HepG2 (cell line): Measurements from ENCODE around the gene PLPP3. TPM values are rescaled to one million over a fixed set of nuclear protein-coding genes. Genes with fewer than 3 reads are reported as not detected.
A peak's percentile ranks its signal among the peaks of the same experiment; 100 is the strongest.

Source experiments
- CBFB ChIP-seq: sonication (generic); formaldehyde crosslinking; IDR thresholded peaks from 2 replicates; pipeline ENCODE4 v1.4.0; 2020; ENCODE audit warnings: missing genetic modification reagents
- DMTF1 ChIP-seq: sonication (generic); formaldehyde crosslinking; IDR thresholded peaks from 2 replicates; pipeline ENCODE4 v1.4.0; 2020; ENCODE audit warnings: mild to moderate bottlenecking, missing genetic modification reagents
- HBP1 ChIP-seq: IDR thresholded peaks from 2 replicates; pipeline ENCODE4 v1.6.1; 2016; ENCODE audit warnings: low read depth, control low read depth
- KDM5B ChIP-seq: sonication (generic); formaldehyde crosslinking; IDR thresholded peaks from 2 replicates; pipeline ENCODE4 v1.4.0; 2020; ENCODE audit warnings: missing genetic modification reagents, mild to moderate bottlenecking, borderline replicate concordance
- NONO ChIP-seq, 2 experiments: fragments of 450-650 bp in 1 of 2; sonication (generic) in 1 of 2; formaldehyde crosslinking in 1 of 2; IDR thresholded peaks in 1 of 2; conservative IDR thresholded peaks in 1 of 2; 2 replicates each; pipeline versions ENCODE4 v1.6.1 to v1.8.0; 2017 to 2022; ENCODE audit warnings: mild to moderate bottlenecking in 1 of 2, missing genetic modification reagents in 1 of 2, moderate library complexity in 1 of 2
- SNAPC5 ChIP-seq: sonication (generic); formaldehyde crosslinking; IDR thresholded peaks from 2 replicates; pipeline ENCODE4 v1.8.1; 2023; ENCODE audit warnings: mild to moderate bottlenecking, missing genetic modification reagents, borderline replicate concordance
- TFE3 ChIP-seq: IDR thresholded peaks from 2 replicates; pipeline ENCODE4 v1.6.1; 2016
- ZBTB7B ChIP-seq: sonication (generic); formaldehyde crosslinking; IDR thresholded peaks from 2 replicates; pipeline ENCODE4 v1.4.0; 2020; ENCODE audit warnings: missing genetic modification reagents
- ZFP36 ChIP-seq: fragments of 150-350 bp; IDR thresholded peaks from 2 replicates; pipeline ENCODE4 v1.6.1; 2018; ENCODE audit warnings: borderline replicate concordance, low read length, low read depth; ENCODE audit not compliant: partially characterized antibody
- ZFP90 ChIP-seq: sonication (generic); formaldehyde crosslinking; IDR thresholded peaks from 2 replicates; pipeline ENCODE4 v1.8.0; 2022; ENCODE audit warnings: missing genetic modification reagents, mild to moderate bottlenecking, inconsistent platforms, borderline replicate concordance
- ZFX ChIP-seq: sonication (generic); formaldehyde crosslinking; IDR thresholded peaks from 2 replicates; pipeline ENCODE4 v1.4.0; 2020; ENCODE audit warnings: mild to moderate bottlenecking, low read depth, missing genetic modification reagents, moderate library complexity
- ZMYM2 ChIP-seq: sonication (generic); formaldehyde crosslinking; IDR thresholded peaks from 2 replicates; pipeline ENCODE4 v1.8.0; 2022; ENCODE audit warnings: mild to moderate bottlenecking, missing genetic modification reagents
- ZNF143 ChIP-seq: sonication (generic); formaldehyde crosslinking; IDR thresholded peaks from 2 replicates; pipeline ENCODE4 v1.4.0; 2020; ENCODE audit warnings: missing genetic modification reagents
- ZNF235 ChIP-seq: sonication (generic); formaldehyde crosslinking; IDR thresholded peaks from 2 replicates; pipeline ENCODE4 v1.8.1; 2023; ENCODE audit warnings: mild to moderate bottlenecking, missing genetic modification reagents, borderline replicate concordance
- ZNF350 ChIP-seq: sonication (generic); formaldehyde crosslinking; IDR thresholded peaks from 2 replicates; pipeline ENCODE4 v1.4.0; 2020; ENCODE audit warnings: mild to moderate bottlenecking, low read depth, missing genetic modification reagents, borderline replicate concordance
- ZNF770 ChIP-seq: sonication (generic); formaldehyde crosslinking; IDR thresholded peaks from 2 replicates; pipeline ENCODE4 v1.5.0; 2020; ENCODE audit warnings: mild to moderate bottlenecking, missing genetic modification reagents
- ZNF800 ChIP-seq: sonication (generic); formaldehyde crosslinking; IDR thresholded peaks from 2 replicates; pipeline ENCODE4 v1.4.0; 2020; ENCODE audit warnings: missing genetic modification reagents
- ZNF883 ChIP-seq: sonication (generic); formaldehyde crosslinking; IDR thresholded peaks from 2 replicates; pipeline ENCODE4 v1.5.1; 2020; ENCODE audit warnings: mild to moderate bottlenecking, missing genetic modification reagents; ENCODE audit errors: not compliant biosample characterization
- polyA plus RNA-seq, 8 experiments: library from polyadenylated mRNA; depleted of rRNA in 3 of 8; stranded (reverse) in 7 of 8; unstranded in 1 of 8; fragments of >200 nt; fragmentation: Illumina TruSeq in 4 of 8; extraction: Trizol in 4 of 8; gene quantifications; 2 replicates each; pipeline versions ENCODE4 v1.2.1 to v1.2.3, GENCODE V29; 2011 to 2016; ENCODE audit warnings: low read depth in 4 of 8, missing spikeins in 1 of 8, mixed read lengths in 1 of 8; ENCODE audit not compliant: insufficient read depth in 1 of 8
- total RNA-seq, 5 experiments: library from RNA; depleted of rRNA; stranded (reverse); fragments of >200 nt; fragmentation: Illumina TruSeq; extraction: Trizol; gene quantifications; 2 replicates each; pipeline ENCODE4 v1.2.3, GENCODE V29; 2016; ENCODE audit warnings: low read depth in 1 of 5

PLPP3 gene
- total and polyA plus RNA-seq, 2 of the 13 experiments (the other 11 are each of a cell fraction or from before 2014, with no cell fraction given) = 49.7 to 65.8 TPM

GRCh38 chr1:56578138-56578962 lies 1.0 kb downstream of the PLPP3 start (continued):
- TF ChIP-seq ZNF800 (CRISPR knock-in tag) (no peak), ZFP36 (no peak), ZNF143 (CRISPR knock-in tag) (0 out of 2 replicates have a peak, but pooled peaks have one; percentile 21), DMTF1 (CRISPR knock-in tag) (no peak), ZFP90 (CRISPR knock-in tag) (no peak), KDM5B (CRISPR knock-in tag) (no peak), ZNF235 (CRISPR knock-in tag) (no peak), ZFX (CRISPR knock-in tag) (0 out of 2 replicates have a peak, but pooled peaks have one; percentile 35), TFE3 (CRISPR knock-in tag) (no peak), SNAPC5 (CRISPR knock-in tag) (0 out of 2 replicates have a peak, but pooled peaks have one; percentile 35), CBFB (CRISPR knock-in tag) (no peak), ZNF883 (CRISPR knock-in tag) (no peak), ZMYM2 (no peak), ZNF770 (CRISPR knock-in tag) (no peak), NONO (IDR thresholded peaks at IDR 0.05) (no peak), NONO (CRISPR knock-in tag; conservative IDR thresholded peaks at IDR 0.05) (0 out of 2 replicates have a peak, but pooled peaks have one; percentile 28), ZNF350 (CRISPR knock-in tag) (peak; percentile 32; the same call in 1 of the 2 replicates), HBP1 (CRISPR knock-in tag) (no peak), ZBTB7B (CRISPR knock-in tag) (peak; percentile 0; the same call in 1 of the 2 replicates)
